HG02588 (cell line): ENCODE results near the gene PHACTR4.
A peak's percentile ranks its signal among the peaks of the same experiment; 100 is the strongest.
"Not testable (repeated sequence)": the region's sequence is repeated elsewhere in the genome, so short reads cannot be mapped to it uniquely, and the experiment has no call there.

Source experiments
- ATAC-seq: cut with Tn5 transposase; IDR thresholded peaks from one replicate; pipeline ENCODE4 v1.9.1; 2021; ENCODE audit warnings: mild to moderate bottlenecking, moderate library complexity; ENCODE audit not compliant: unreplicated experiment

The PHACTR4 gene

DNA sequence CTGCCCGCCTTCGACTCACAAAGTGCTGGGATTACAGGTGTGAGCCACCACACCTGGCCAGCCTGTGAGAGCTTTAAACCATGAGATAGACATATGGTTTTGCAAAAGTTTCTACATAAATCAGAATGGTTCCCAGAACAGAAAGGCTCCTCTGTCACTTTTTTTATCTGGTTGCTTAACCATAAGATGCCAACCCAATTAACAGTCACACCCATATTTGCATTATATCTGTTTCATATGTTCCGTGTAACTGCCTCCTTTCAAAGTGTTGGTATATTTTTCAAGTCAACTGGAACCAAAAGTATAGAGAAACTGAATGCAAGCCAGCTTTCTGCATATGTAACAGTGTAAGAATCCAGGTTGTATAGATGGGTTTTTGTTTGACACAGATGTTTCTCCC, 112.6 kb downstream of the PHACTR4 start:
- ATAC-seq: no peak

GRCh38 chr1:28482702-28483101, 113.2 kb downstream of the PHACTR4 start:
- no peak for ATAC-seq

- ATAC-seq: no peak
Measured at GRCh38 chr1:28494737-28495136, 125.2 kb downstream of the PHACTR4 start.

DNA sequence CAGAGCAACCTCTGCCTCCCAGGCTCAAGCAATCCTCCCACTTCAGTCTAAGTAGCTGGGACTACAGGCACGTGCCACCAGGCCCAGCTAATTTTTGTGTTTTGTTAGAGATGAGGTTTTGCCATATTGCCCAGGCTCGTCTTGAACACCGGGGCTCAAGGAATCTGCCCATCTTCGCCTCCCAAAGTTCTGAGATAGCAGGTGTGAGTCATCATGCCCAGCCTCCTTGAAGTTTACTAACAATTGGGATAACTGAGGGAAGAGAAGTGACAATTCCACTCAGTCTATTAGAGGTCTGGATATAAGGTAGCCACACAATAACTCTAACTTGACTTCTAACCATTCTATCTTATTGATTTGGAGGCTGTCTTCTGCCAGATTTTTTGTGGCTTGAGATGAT, 130.0 kb downstream of the PHACTR4 start:
- no peak for ATAC-seq

GRCh38 chr1:28501925-28502324, 132.4 kb downstream of the PHACTR4 start:
- no peak for ATAC-seq

DNA sequence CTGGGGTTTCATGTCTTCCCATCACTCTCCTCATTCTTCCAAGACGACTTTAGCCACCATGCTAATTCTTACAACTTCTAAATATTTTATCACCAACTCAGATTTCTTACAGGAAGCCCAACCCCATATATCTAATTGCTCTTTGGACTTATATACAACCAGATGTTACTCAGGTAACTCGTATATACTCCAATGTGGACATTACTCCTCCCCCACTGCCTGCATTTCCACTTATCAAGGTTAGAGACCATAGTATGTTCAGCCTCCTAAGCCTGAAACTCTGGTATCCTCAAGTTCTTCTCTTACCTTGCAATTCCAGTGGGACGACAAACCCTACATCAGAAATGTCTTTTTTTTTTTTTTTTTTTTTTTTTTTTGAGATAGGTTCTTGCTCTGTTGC, 133.6 kb downstream of the PHACTR4 start:
- no peak for ATAC-seq

DNA sequence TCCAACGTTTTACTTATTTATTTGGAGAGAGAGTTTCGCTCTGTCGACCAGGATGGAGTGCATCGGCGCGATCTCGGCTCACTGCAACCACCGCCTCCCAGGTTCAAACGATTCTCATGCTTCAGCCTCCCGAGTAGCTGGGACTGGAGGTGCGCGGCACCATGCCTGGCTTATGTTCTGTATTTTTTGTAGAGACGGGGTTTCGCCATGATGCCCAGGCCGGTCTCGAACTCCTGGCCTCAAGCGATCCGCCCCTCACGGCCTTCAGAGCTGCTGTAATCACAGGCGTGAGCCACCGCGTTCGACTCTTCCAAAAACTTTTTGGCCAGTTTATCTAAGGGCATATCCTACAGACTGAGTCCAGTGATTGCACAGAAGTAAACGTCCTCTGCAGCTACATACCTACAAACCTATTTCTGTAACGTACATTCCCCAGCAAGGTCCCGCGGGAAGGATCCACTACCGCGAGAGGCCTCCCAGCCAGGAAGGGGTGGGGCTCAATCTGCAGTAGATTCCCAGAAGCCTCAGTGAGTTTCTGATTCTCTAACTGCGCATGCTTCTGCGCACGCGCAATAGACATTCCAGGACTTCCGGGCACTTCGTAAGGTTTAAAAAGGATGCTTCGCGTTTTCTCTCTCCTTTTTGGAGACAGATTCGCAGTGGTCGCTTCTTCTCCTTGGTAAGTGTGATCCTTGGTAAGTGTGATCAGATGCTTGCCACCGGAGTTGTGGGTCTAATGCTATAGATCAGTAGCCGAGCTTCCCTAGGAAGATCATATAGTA, 136.1 kb downstream of the PHACTR4 start, which contains the start of gene RCC1:
TSS of gene RCC1 (plus strand) at position 638 of the 782 bp plus-strand sequence. CDS start 23,824 bp downstream, outside the sequence.
- ATAC-seq: peak; percentile 78

DNA sequence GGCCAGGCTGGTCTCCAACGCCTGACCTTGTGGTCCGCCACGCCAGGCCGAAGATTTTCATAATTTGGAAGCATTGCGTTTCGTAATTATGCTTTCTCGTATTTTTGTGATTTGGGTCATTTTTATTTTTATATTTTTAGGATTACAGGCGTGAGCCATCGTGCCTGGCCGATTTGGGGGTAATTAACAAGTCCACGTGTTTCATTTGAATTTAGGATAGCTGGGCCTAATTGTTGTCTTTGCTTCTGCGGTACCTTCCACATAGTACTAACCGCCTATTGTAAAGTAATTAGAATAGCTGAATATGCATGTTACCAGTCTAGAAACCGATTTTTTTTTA, 137.3 kb downstream of the PHACTR4 start:
- ATAC-seq: no peak

GRCh38 chr1:28507247-28507645, 137.7 kb downstream of the PHACTR4 start:
- ATAC-seq: no peak

- no peak for ATAC-seq
Measured at GRCh38 chr1:28507646-28508434, 138.3 kb downstream of the PHACTR4 start.

DNA sequence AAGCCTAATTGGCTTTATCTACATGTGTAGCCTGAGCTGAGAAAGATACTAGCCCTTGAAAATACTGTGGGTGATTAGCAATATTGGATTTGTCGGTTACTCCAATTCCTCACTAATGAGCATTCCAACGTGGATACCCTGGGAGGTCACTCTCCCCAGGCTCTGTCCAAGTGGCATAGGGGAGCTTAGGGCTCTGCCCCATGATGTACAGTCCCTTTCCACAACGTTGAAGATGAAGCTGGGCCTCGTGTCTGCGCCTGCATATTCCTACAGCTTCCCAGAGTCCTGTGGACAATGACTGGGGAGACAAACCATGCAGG, 138.9 kb downstream of the PHACTR4 start:
- no peak for ATAC-seq

DNA sequence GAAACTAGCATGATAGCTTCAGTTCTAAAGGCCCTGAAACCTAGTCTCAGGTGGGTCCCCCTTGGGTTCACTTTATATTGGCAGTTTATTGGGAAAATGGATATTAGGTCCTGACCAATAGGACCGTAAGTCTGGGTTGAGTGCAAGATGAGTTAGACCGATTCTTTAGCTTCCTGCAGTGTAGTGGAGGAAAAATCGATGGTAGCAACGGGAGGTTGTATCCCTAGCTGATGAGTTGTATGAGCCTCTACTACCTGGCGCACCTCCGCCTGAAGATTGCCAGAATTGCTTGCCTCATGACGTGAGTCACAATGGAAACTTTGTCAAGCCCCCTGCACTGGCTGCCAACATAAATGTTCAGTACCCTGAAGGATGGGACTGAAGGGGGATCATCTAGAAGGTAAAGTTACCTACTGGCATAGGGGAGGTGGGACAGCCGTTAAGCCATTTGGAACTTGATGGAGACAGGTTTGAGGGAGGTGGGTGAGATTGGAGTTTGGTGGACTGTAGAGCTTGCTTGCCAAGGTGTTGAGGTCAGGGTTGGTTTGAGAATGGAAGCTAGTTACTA, 140.2 kb downstream of the PHACTR4 start:
- ATAC-seq: no peak

DNA sequence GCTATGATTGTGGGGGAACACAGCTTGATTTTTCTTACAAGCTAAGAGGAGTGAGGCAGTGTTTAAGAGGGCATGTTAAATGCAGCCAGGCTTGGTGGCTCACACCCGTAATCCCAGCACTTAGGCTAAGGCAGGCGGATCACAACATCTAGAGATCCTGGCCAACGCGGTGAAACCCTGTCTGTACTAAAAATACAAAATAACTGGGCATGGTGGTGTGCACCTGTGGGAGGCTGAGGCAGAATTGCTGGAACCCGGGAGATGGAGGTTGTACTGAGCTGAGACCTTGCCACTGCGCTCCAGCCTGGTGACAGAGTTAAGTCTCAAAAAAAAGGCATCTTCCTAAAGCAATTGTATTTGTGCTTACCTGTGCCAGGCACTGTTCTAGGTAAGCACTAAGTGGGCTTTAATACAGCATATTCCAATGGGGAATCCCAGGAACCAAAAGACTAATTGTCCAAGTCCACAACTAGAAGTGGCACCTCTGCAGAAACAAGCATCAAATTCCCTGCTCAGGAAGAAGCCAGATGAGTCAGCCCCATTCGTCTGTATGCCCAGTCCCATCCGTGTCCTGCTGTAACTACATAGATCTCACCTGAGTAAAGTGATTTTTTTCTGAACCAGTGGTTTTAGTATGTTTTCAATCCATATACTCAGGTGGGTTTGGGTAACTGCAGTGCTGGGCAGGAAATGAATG, 140.9 kb downstream of the PHACTR4 start:
- no peak for ATAC-seq

- no peak for ATAC-seq
Measured at GRCh38 chr1:28510970-28511440, 141.5 kb downstream of the PHACTR4 start.

GRCh38 chr1:28512058-28512611, 142.6 kb downstream of the PHACTR4 start:
- no peak for ATAC-seq

GRCh38 chr1:28514445-28514933, 144.9 kb downstream of the PHACTR4 start:
- ATAC-seq: not testable (repeated sequence)

- no peak for ATAC-seq
Measured at GRCh38 chr1:28516518-28516956, 147.0 kb downstream of the PHACTR4 start.

- ATAC-seq: no peak
Measured at GRCh38 chr1:28517649-28517999, 148.1 kb downstream of the PHACTR4 start.

DNA sequence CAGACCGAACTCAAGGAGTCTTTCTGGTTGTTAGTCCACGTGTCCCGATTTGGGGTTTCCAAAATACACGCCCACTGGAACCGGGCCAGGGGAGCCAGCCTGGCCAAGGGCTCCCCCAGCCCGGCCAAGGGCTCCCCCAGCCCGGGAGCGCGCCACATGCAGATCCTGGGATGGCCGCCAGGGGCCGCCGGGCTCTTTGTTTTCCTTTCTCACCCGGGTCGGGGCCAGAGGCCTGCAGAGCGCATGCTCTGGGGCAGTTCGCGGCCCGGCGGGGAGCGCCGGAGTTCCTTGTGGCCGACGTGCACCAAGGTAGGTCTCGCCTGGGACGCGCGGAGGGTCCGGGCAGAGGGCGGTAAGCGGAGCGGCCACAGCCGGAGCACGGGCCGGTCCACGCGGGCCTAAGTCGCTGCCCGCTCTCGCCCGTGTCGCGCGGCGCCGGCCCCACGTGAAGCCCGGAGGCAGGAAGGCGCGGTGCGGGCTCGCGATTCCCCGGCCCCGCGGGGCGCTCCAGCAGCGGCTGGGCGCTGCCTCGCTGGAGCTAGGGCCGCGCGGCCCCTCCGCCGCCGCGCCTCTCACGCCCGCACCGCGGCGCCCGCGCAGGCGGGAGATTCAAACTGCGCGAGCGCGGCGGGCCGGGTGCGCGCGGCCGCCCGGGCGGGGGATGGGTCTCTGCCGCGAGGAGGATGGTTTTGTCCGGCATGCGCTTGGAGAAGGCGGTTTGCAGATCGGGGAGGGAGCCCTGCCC, 148.6 kb downstream of the PHACTR4 start:
- ATAC-seq: peak; percentile 67

- ATAC-seq: no peak
Measured at GRCh38 chr1:28518745-28519341, 149.3 kb downstream of the PHACTR4 start.
